GM21717 (cell line): ENCODE data around the gene JAK1.
"Not testable (repeated sequence)": the region's sequence is repeated elsewhere in the genome, so short reads cannot be mapped to it uniquely, and the experiment has no call there.

Experiments
- ATAC-seq: cut with Tn5 transposase; IDR thresholded peaks from one replicate; pipeline ENCODE4 v1.9.1; 2021; ENCODE audit warnings: mild to moderate bottlenecking, moderate library complexity; ENCODE audit not compliant: unreplicated experiment

The JAK1 gene

GRCh38 chr1:64950284-64950809 is 16.0 kb downstream of the JAK1 start:
- no peak for ATAC-seq

- ATAC-seq: no peak
Measured at GRCh38 chr1:64948905-64949833, 17.2 kb downstream of the JAK1 start.

GRCh38 chr1:64948216-64948615 is 18.1 kb downstream of the JAK1 start:
- ATAC-seq: no peak

GRCh38 chr1:64946916-64947315 is 19.4 kb downstream of the JAK1 start:
- ATAC-seq: no peak

GRCh38 chr1:64944913-64945312 is 21.4 kb downstream of the JAK1 start:
- no peak for ATAC-seq

GRCh38 chr1:64942675-64943074 is 23.7 kb downstream of the JAK1 start:
- ATAC-seq: no peak

GRCh38 chr1:64942118-64942517 is 24.2 kb downstream of the JAK1 start:
- ATAC-seq: no peak

GRCh38 chr1:64941461-64942117 is 24.8 kb downstream of the JAK1 start:
- ATAC-seq: no peak

- no peak for ATAC-seq
Measured at GRCh38 chr1:64940025-64940424, 26.3 kb downstream of the JAK1 start.

GRCh38 chr1:64938991-64939390 is 27.4 kb downstream of the JAK1 start:
- no peak for ATAC-seq

GRCh38 chr1:64936956-64937355 is 29.4 kb downstream of the JAK1 start:
- ATAC-seq: no peak

- ATAC-seq: no peak
Measured at GRCh38 chr1:64935551-64936155, 30.7 kb downstream of the JAK1 start.

GRCh38 chr1:64934878-64935275 is 31.5 kb downstream of the JAK1 start:
- ATAC-seq: no peak

GRCh38 chr1:64934115-64934877 is 32.1 kb downstream of the JAK1 start:
- ATAC-seq: no peak

- no peak for ATAC-seq
Measured at GRCh38 chr1:64933296-64934070, 32.9 kb downstream of the JAK1 start.

GRCh38 chr1:64932962-64933295 is 33.4 kb downstream of the JAK1 start:
- ATAC-seq: no peak

- not testable (repeated sequence) for ATAC-seq
Measured at GRCh38 chr1:64930640-64931039, 35.7 kb downstream of the JAK1 start.

- ATAC-seq: no peak
Measured at GRCh38 chr1:64929221-64929620, 37.1 kb downstream of the JAK1 start.

- ATAC-seq: no peak
Measured at GRCh38 chr1:64928325-64928724, 38.0 kb downstream of the JAK1 start.

- no peak for ATAC-seq
Measured at GRCh38 chr1:64925594-64925993, 40.8 kb downstream of the JAK1 start.
